NCI-H1092 treated with DMSO at 0.1 percent for 48 hours (cell line): ENCODE measurements around the gene HCFC1R1.

ENCODE experiments used
- DNase-seq: peaks from one replicate; lab custom pipeline; 2025; lab: John Stamatoyannopoulos, UW

The HCFC1R1 gene

GRCh38 chr16:2976201-2976600 lies 47.5 kb downstream of the HCFC1R1 start:
- peak; percentile 45 for DNase-seq

GRCh38 chr16:2975161-2975795 lies 48.5 kb downstream of the HCFC1R1 start:
- DNase-seq: no peak

- no peak for DNase-seq
These were observed 49.3 kb downstream of the HCFC1R1 start for GRCh38 chr16:2974319-2975056.

- no peak for DNase-seq
These were observed 50.0 kb downstream of the HCFC1R1 start for GRCh38 chr16:2973605-2974318.

- no peak for DNase-seq
These were observed 50.6 kb downstream of the HCFC1R1 start for GRCh38 chr16:2973093-2973492.
